GM23338 (cell line): Measurements from ENCODE around the gene ARHGEF3. TPM values are rescaled to one million over a fixed set of nuclear protein-coding genes. Genes with fewer than 3 reads are reported as not detected.

Experiments used
- ATAC-seq: fragments of 200-7000 bp; cut with Tn5 transposase; 3 replicates; pipeline ENCODE4 v1.9.1; 2020
- DNase-seq: peaks from one replicate; pipeline ENCODE4 v3.0.0-alpha.2; 2015; ENCODE audit warnings: low spot score
- H2AFZ ChIP-seq: fragments of 200-600 bp; sonication (generic); 2 replicates; pipeline ENCODE4 v1.8.0; 2016; ENCODE audit warnings: antibody characterized with exemption, mild to moderate bottlenecking, moderate library complexity
- H3F3A ChIP-seq: fragments of 200-600 bp; sonication (generic); replicated peaks from 2 replicates; pipeline ENCODE4 v1.8.0; 2017; ENCODE audit warnings: antibody characterized with exemption, mixed run types, low read depth
- H3K27ac ChIP-seq: fragments of 200-600 bp; sonication (generic); 2 replicates; pipeline ENCODE4 v1.6.1; 2016; ENCODE audit warnings: low read depth
- H3K27me3 ChIP-seq: fragments of 200-600 bp; sonication (generic); 2 replicates; pipeline ENCODE4 v1.8.0; 2016; ENCODE audit warnings: mild to moderate bottlenecking, mixed run types, moderate library complexity; ENCODE audit not compliant: insufficient read depth
- H3K36me3 ChIP-seq: fragments of 200-600 bp; sonication (generic); 2 replicates; pipeline ENCODE4 v1.8.0; 2016; ENCODE audit warnings: mild to moderate bottlenecking; ENCODE audit not compliant: insufficient read depth
- H3K4me1 ChIP-seq: fragments of 200-600 bp; sonication (generic); 2 replicates; pipeline ENCODE4 v1.8.0; 2016; ENCODE audit warnings: mild to moderate bottlenecking, moderate library complexity; ENCODE audit not compliant: insufficient read depth
- H3K4me2 ChIP-seq: fragments of 200-600 bp; sonication (generic); 2 replicates; pipeline ENCODE4 v1.7.1; 2017; ENCODE audit warnings: mixed run types
- H3K4me3 ChIP-seq: fragments of 200-600 bp; sonication (generic); 2 replicates; pipeline ENCODE4 v1.6.1; 2016; ENCODE audit warnings: mixed run types
- H3K79me2 ChIP-seq: fragments of 200-600 bp; sonication (generic); replicated peaks from 2 replicates; pipeline ENCODE4 v1.8.0; 2017; ENCODE audit warnings: mild to moderate bottlenecking; ENCODE audit not compliant: insufficient read depth
- H3K9me2 ChIP-seq: fragments of 200-600 bp; sonication (generic); 2 replicates; pipeline ENCODE4 v1.8.0; 2017; ENCODE audit not compliant: insufficient read depth
- H4K20me1 ChIP-seq: fragments of 200-600 bp; sonication (generic); replicated peaks from 2 replicates; pipeline ENCODE4 v1.8.0; 2017; ENCODE audit warnings: mild to moderate bottlenecking; ENCODE audit not compliant: insufficient read depth
- H3K27ac Mint-ChIP-seq: 2 replicates; pipeline ENCODE4 v1.8.0; 2020; ENCODE audit warnings: inconsistent platforms, mild to moderate bottlenecking, moderate library complexity, mixed read lengths
- H3K27me3 Mint-ChIP-seq: 3 replicates; pipeline ENCODE4 v1.8.0; 2022; ENCODE audit warnings: low read depth, mild to moderate bottlenecking, moderate library complexity, mixed read lengths, inconsistent platforms; ENCODE audit not compliant: insufficient read depth, poor library complexity
- H3K36me3 Mint-ChIP-seq: 3 replicates; pipeline ENCODE4 v1.8.0; 2021; ENCODE audit warnings: low read depth, mild to moderate bottlenecking, inconsistent platforms, moderate library complexity, mixed read lengths
- H3K4me1 Mint-ChIP-seq: 3 replicates; pipeline ENCODE4 v1.8.0; 2020; ENCODE audit warnings: mild to moderate bottlenecking, inconsistent platforms, mixed read lengths
- H3K4me3 Mint-ChIP-seq: 3 replicates; pipeline ENCODE4 v1.8.0; 2021; ENCODE audit warnings: moderate library complexity, mild to moderate bottlenecking, inconsistent platforms, mixed read lengths
- H3K9me3 Mint-ChIP-seq: 3 replicates; pipeline ENCODE4 v1.8.0; 2020; ENCODE audit warnings: moderate library complexity, mild to moderate bottlenecking, inconsistent platforms, mixed read lengths
- JUNB ChIP-seq: IDR thresholded peaks from one replicate; pipeline ENCODE4 v1.6.1; 2016; ENCODE audit warnings: antibody characterized with exemption; ENCODE audit not compliant: unreplicated experiment
- ZNF331 ChIP-seq: fragments of 250-450 bp; sonication (Bioruptor Pico); IDR thresholded peaks from 2 replicates; pipeline ENCODE4 v1.5.0; 2020; ENCODE audit warnings: low read depth, mild to moderate bottlenecking, moderate library complexity
- polyA plus RNA-seq: library from polyadenylated mRNA; unstranded; fragments of >200 nt; fragmentation: Nextera tagmentation; extraction: Ambion mirVana; gene quantifications from 2 replicates; pipeline ENCODE4 v1.2.1, GENCODE V29; 2016
- total RNA-seq: library from RNA; depleted of rRNA; stranded (reverse); fragments of >200 nt; shearing (Covaris generic); gene quantifications from 2 replicates; pipeline ENCODE4 v1.2.3, GENCODE V29; 2014
- TF ChIP-seq, protein P1 (sequence below): fragments of 250-450 bp; sonication (Bioruptor Pico); IDR thresholded peaks from 2 replicates; pipeline ENCODE4 v1.5.0; 2020; ENCODE audit warnings: mild to moderate bottlenecking, moderate library complexity

The ARHGEF3 gene
- total and polyA plus RNA-seq, 2 experiments from 2014 or later = 5.0 to 5.1 TPM

DNA sequence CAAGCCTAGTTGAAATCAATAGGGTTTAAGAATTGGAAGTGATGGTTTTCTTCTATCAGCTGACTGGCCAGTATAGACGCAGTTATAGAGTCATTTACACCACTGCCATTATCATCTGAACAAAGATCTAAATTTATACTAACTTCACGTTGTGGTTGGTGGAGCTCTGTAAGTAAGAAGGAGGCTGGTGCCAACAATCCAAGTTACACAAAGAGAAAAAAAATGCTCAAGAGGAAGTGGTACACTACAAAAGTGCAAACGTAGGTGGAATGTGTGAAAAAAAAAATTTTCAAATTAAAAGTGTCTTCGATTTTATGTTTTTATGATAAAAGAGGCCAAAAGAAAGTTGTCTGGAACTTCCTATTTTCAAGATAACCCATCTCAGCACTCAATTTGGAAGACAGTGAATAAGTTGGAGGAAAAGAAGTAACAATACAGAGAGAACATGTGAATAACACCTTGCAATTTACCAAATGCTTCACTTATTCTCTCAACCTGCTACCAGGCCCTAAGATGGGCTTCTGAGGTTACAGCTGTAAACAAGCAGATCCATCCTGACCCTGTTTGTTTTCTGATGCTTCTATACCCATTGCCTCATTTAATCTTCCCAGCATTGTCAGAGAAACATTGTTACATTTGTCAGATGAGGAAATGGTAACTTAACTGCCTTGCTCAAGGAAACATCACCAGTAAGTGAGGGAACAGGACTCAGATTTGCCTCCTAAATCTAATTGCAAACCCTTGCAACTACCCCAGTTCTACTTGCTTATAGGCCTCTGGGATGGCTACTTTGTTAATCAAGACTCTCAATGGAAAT, 106.7 kb downstream of the ARHGEF3 start:
- H3K4me1 Mint-ChIP-seq = peaks cover 2% of the 10 kb centered on the region; the same call in 2 of the 3 replicates
- H3K27ac Mint-ChIP-seq = no peak overlapping the region
- H3K9me3 Mint-ChIP-seq = no peaks in the 10 kb centered on the region
- Histone ChIP-seq H4K20me1 (no peaks in the 10 kb centered on the region), H3K4me2 (no peak overlapping the region), H3K79me2 (no peaks in the 10 kb centered on the region), H3K4me3 (no peak overlapping the region), H3K36me3 (no peaks in the 10 kb centered on the region), H3K27ac (no peak overlapping the region), H3K4me1 (no peaks in the 10 kb centered on the region), H3F3A (no peaks in the 10 kb centered on the region), H3K9me2 (no peaks in the 10 kb centered on the region), H2AFZ (no peak overlapping the region), H3K27me3 (no peaks in the 10 kb centered on the region)
- no peak for DNase-seq
- no peak overlapping the region for H3K4me3 Mint-ChIP-seq
- H3K36me3 Mint-ChIP-seq = no peaks in the 10 kb centered on the region
- peaks cover 4% of the 10 kb centered on the region for H3K27me3 Mint-ChIP-seq
- ATAC-seq = no peak
- TF ChIP-seq, protein P1, sequence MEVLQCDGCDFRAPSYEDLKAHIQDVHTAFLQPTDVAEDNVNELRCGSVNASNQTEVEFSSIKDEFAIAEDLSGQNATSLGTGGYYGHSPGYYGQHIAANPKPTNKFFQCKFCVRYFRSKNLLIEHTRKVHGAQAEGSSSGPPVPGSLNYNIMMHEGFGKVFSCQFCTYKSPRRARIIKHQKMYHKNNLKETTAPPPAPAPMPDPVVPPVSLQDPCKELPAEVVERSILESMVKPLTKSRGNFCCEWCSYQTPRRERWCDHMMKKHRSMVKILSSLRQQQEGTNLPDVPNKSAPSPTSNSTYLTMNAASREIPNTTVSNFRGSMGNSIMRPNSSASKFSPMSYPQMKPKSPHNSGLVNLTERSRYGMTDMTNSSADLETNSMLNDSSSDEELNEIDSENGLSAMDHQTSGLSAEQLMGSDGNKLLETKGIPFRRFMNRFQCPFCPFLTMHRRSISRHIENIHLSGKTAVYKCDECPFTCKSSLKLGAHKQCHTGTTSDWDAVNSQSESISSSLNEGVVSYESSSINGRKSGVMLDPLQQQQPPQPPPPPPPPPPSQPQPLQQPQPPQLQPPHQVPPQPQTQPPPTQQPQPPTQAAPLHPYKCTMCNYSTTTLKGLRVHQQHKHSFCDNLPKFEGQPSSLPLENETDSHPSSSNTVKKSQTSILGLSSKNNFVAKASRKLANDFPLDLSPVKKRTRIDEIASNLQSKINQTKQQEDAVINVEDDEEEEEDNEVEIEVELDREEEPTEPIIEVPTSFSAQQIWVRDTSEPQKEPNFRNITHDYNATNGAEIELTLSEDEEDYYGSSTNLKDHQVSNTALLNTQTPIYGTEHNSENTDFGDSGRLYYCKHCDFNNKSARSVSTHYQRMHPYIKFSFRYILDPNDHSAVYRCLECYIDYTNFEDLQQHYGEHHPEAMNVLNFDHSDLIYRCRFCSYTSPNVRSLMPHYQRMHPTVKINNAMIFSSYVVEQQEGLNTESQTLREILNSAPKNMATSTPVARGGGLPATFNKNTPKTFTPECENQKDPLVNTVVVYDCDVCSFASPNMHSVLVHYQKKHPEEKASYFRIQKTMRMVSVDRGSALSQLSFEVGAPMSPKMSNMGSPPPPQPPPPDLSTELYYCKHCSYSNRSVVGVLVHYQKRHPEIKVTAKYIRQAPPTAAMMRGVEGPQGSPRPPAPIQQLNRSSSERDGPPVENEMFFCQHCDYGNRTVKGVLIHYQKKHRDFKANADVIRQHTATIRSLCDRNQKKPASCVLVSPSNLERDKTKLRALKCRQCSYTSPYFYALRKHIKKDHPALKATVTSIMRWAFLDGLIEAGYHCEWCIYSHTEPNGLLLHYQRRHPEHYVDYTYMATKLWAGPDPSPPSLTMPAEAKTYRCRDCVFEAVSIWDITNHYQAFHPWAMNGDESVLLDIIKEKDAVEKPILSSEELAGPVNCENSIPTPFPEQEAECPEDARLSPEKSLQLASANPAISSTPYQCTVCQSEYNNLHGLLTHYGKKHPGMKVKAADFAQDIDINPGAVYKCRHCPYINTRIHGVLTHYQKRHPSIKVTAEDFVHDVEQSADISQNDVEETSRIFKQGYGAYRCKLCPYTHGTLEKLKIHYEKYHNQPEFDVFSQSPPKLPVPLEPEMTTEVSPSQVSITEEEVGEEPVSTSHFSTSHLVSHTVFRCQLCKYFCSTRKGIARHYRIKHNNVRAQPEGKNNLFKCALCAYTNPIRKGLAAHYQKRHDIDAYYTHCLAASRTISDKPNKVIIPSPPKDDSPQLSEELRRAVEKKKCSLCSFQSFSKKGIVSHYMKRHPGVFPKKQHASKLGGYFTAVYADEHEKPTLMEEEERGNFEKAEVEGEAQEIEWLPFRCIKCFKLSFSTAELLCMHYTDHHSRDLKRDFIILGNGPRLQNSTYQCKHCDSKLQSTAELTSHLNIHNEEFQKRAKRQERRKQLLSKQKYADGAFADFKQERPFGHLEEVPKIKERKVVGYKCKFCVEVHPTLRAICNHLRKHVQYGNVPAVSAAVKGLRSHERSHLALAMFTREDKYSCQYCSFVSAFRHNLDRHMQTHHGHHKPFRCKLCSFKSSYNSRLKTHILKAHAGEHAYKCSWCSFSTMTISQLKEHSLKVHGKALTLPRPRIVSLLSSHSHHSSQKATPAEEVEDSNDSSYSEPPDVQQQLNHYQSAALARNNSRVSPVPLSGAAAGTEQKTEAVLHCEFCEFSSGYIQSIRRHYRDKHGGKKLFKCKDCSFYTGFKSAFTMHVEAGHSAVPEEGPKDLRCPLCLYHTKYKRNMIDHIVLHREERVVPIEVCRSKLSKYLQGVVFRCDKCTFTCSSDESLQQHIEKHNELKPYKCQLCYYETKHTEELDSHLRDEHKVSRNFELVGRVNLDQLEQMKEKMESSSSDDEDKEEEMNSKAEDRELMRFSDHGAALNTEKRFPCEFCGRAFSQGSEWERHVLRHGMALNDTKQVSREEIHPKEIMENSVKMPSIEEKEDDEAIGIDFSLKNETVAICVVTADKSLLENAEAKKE (CRISPR knock-in tag) = no peak
- TF ChIP-seq JUNB = no peak

DNA sequence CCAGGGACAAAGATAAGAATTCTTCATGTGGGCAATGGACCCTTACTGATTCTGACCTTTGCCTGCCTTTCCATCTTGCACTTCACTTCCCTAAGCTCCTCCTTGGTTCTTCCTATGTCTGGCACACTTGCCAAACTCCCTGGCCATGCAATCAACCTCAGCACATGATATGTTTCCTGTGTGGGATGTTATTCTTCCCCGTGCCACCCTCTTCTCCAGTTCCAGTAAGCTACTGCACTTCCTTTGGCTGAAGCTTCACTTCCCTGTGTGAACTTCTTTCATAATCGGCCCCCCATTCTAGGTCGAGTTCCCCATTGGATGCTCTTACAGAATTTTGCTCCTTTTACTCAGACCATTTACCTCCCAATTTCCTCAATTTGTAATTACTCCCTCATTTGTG, 108.0 kb downstream of the ARHGEF3 start:
- Histone ChIP-seq H3K9me2 (no peaks in the 10 kb centered on the region), H3K79me2 (no peaks in the 10 kb centered on the region), H3F3A (no peaks in the 10 kb centered on the region), H3K4me1 (no peaks in the 10 kb centered on the region), H3K36me3 (no peaks in the 10 kb centered on the region), H3K27me3 (no peaks in the 10 kb centered on the region), H4K20me1 (no peaks in the 10 kb centered on the region), H3K27ac (no peak overlapping the region), H3K4me2 (no peak overlapping the region), H3K4me3 (no peak overlapping the region), H2AFZ (no peak overlapping the region)
- no peak overlapping the region for H3K4me3 Mint-ChIP-seq
- no peak for DNase-seq
- no peaks in the 10 kb centered on the region for H3K4me1 Mint-ChIP-seq
- no peak overlapping the region for H3K27ac Mint-ChIP-seq
- H3K36me3 Mint-ChIP-seq = no peaks in the 10 kb centered on the region
- H3K27me3 Mint-ChIP-seq = peaks cover 4% of the 10 kb centered on the region
- no peak for TF ChIP-seq ZNF331 (CRISPR knock-in tag)
- TF ChIP-seq, protein P1 (CRISPR knock-in tag) = no peak
- no peak for ATAC-seq
- no peaks in the 10 kb centered on the region for H3K9me3 Mint-ChIP-seq
